ENCODE results near the gene PILRA.

The PILRA gene

GRCh38 chr7:100413346-100413745 is 40.1 kb downstream of the PILRA start:
- Histone ChIP-seq H2AK5ac (ENCODE audit: low read length) (no peak overlapping the region), H3K4ac (ENCODE audit: low read depth, low read length) (no peak overlapping the region), H2BK12ac (ENCODE audit: low read length) (no peak overlapping the region), H4K91ac (ENCODE audit: low read depth, low read length) (no peak overlapping the region), H3K23ac (ENCODE audit: low read length) (peak overlapping the region; percentile 91), H3K27me3 (ENCODE audit: insufficient read depth, low read length) (peaks cover 2% of the 10 kb centered on the region), H3K4me2 (ENCODE audit: low read length) (no peak overlapping the region), H3K9me3 (ENCODE audit: insufficient read depth, low read depth, low read length) (no peaks in the 10 kb centered on the region), H3K27ac (ENCODE audit: low read depth, low read length) (no peak overlapping the region), H4K12ac (ENCODE audit: low read depth, low read length) (no peak overlapping the region), H3K4me1 (ENCODE audit: control insufficient read depth in 1 of 2, insufficient read depth in 2 of 2, low read length in 2 of 2) (no peaks in the 10 kb centered on the region), H3K79me1 (ENCODE audit: low read length) (no peaks in the 10 kb centered on the region), H2BK120ac (ENCODE audit: insufficient read depth, low read length, poor library complexity) (no peak overlapping the region), H2AFZ (ENCODE audit: insufficient read depth, low read length, poor library complexity) (no peak overlapping the region), H3K9ac (ENCODE audit: low read length) (no peak overlapping the region), H3K36me3 (ENCODE audit: control insufficient read depth in 1 of 2, insufficient read depth in 2 of 2, low read length in 2 of 2) (no peaks in the 10 kb centered on the region), H3K79me2 (ENCODE audit: control insufficient read depth, insufficient read depth, low read length, poor library complexity) (no peaks in the 10 kb centered on the region), H3K4me3 (ENCODE audit: low read depth, low read length) (no peak overlapping the region), H4K8ac (ENCODE audit: low read depth, low read length) (no peak overlapping the region), H3K14ac (ENCODE audit: low read length) (no peak overlapping the region), H2BK5ac (ENCODE audit: low read depth, low read length, poor library complexity) (no peak overlapping the region), H3K18ac (ENCODE audit: low read length) (no peak overlapping the region)
- no peak for DNase-seq

DNA sequence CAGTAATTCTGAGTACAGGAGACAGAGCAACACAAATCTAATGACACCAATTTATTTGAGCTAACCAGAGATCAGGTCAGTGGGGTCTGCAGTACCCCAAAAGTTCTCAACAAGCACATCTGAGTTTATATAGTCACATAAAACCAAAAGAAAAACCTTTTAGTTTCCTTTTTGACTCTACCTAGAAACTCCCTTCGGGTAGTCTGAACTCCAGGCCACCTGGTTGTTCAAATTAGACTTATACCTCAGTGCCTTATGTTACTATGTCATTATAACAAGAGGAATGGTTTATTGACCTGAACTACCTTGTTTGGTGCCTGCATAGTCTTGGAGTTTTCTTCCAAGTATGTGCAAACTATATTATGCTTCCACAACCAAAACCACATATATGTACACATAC is 40.6 kb downstream of the PILRA start:
- Histone ChIP-seq H2BK120ac (ENCODE audit: insufficient read depth, low read length, poor library complexity) (no peak overlapping the region), H2AFZ (ENCODE audit: insufficient read depth, low read length, poor library complexity) (no peak overlapping the region), H2AK5ac (ENCODE audit: low read length) (no peak overlapping the region), H2BK5ac (ENCODE audit: low read depth, low read length, poor library complexity) (no peak overlapping the region), H3K4me1 (ENCODE audit: control insufficient read depth in 1 of 2, insufficient read depth in 2 of 2, low read length in 2 of 2) (no peaks in the 10 kb centered on the region), H2BK12ac (ENCODE audit: low read length) (no peak overlapping the region), H3K4me2 (ENCODE audit: low read length) (no peak overlapping the region), H3K9ac (ENCODE audit: low read length) (no peak overlapping the region), H3K23ac (ENCODE audit: low read length) (no peak overlapping the region), H3K79me1 (ENCODE audit: low read length) (no peaks in the 10 kb centered on the region), H3K4ac (ENCODE audit: low read depth, low read length) (no peak overlapping the region), H3K18ac (ENCODE audit: low read length) (no peak overlapping the region), H3K9me3 (ENCODE audit: insufficient read depth, low read depth, low read length) (no peaks in the 10 kb centered on the region), H4K12ac (ENCODE audit: low read depth, low read length) (no peak overlapping the region), H3K27me3 (ENCODE audit: insufficient read depth, low read length) (peaks cover 2% of the 10 kb centered on the region), H4K8ac (ENCODE audit: low read depth, low read length) (no peak overlapping the region), H4K91ac (ENCODE audit: low read depth, low read length) (no peak overlapping the region), H3K79me2 (ENCODE audit: control insufficient read depth, insufficient read depth, low read length, poor library complexity) (no peaks in the 10 kb centered on the region), H3K14ac (ENCODE audit: low read length) (no peak overlapping the region), H3K4me3 (ENCODE audit: low read depth, low read length) (no peak overlapping the region), H3K27ac (ENCODE audit: low read depth, low read length) (no peak overlapping the region), H3K36me3 (ENCODE audit: control insufficient read depth in 1 of 2, insufficient read depth in 2 of 2, low read length in 2 of 2) (no peaks in the 10 kb centered on the region)
- no peak for DNase-seq
- WGBS (ENCODE audit: extremely low coverage, insufficient coverage, insufficient read length): no CpG with 5 or more reads among the region's 1 CpG

GRCh38 chr7:100415448-100415847 is 42.2 kb downstream of the PILRA start:
- no peak overlapping the region for H2AK5ac ChIP-seq (ENCODE audit: low read length)
- DNase-seq: no peak
- H4K8ac ChIP-seq (ENCODE audit: low read depth, low read length): no peak overlapping the region
- no peak overlapping the region for H3K14ac ChIP-seq (ENCODE audit: low read length)
- H2BK120ac ChIP-seq (ENCODE audit: insufficient read depth, low read length, poor library complexity): no peak overlapping the region
- no peak overlapping the region for H2BK12ac ChIP-seq (ENCODE audit: low read length)
- no peak overlapping the region for H3K4me3 ChIP-seq (ENCODE audit: low read depth, low read length)
- no peak overlapping the region for H3K9ac ChIP-seq (ENCODE audit: low read length)
- H4K91ac ChIP-seq (ENCODE audit: low read depth, low read length): no peak overlapping the region
- H3K4me1 ChIP-seq (ENCODE audit: control insufficient read depth in 1 of 2, insufficient read depth in 2 of 2, low read length in 2 of 2): peaks cover 0 to 1% of the 10 kb centered on the region in 2 experiments
- H3K36me3 ChIP-seq (ENCODE audit: control insufficient read depth in 1 of 2, insufficient read depth in 2 of 2, low read length in 2 of 2): no peaks in the 10 kb centered on the region
- no peak overlapping the region for H3K27ac ChIP-seq (ENCODE audit: low read depth, low read length)
- no peaks in the 10 kb centered on the region for H3K79me2 ChIP-seq (ENCODE audit: control insufficient read depth, insufficient read depth, low read length, poor library complexity)
- WGBS (ENCODE audit: extremely low coverage, insufficient coverage, insufficient read length): no CpG with 5 or more reads among the region's 5 CpGs
- no peak overlapping the region for H3K4ac ChIP-seq (ENCODE audit: low read depth, low read length)
- no peak overlapping the region for H4K12ac ChIP-seq (ENCODE audit: low read depth, low read length)
- H2AFZ ChIP-seq (ENCODE audit: insufficient read depth, low read length, poor library complexity): no peak overlapping the region
- H3K18ac ChIP-seq (ENCODE audit: low read length): no peak overlapping the region
- H3K9me3 ChIP-seq (ENCODE audit: insufficient read depth, low read depth, low read length): no peaks in the 10 kb centered on the region
- peaks cover 2% of the 10 kb centered on the region for H3K27me3 ChIP-seq (ENCODE audit: insufficient read depth, low read length)
- no peaks in the 10 kb centered on the region for H3K79me1 ChIP-seq (ENCODE audit: low read length)
- H2BK5ac ChIP-seq (ENCODE audit: low read depth, low read length, poor library complexity): no peak overlapping the region
- no peak overlapping the region for H3K23ac ChIP-seq (ENCODE audit: low read length)
- no peak overlapping the region for H3K4me2 ChIP-seq (ENCODE audit: low read length)

DNA sequence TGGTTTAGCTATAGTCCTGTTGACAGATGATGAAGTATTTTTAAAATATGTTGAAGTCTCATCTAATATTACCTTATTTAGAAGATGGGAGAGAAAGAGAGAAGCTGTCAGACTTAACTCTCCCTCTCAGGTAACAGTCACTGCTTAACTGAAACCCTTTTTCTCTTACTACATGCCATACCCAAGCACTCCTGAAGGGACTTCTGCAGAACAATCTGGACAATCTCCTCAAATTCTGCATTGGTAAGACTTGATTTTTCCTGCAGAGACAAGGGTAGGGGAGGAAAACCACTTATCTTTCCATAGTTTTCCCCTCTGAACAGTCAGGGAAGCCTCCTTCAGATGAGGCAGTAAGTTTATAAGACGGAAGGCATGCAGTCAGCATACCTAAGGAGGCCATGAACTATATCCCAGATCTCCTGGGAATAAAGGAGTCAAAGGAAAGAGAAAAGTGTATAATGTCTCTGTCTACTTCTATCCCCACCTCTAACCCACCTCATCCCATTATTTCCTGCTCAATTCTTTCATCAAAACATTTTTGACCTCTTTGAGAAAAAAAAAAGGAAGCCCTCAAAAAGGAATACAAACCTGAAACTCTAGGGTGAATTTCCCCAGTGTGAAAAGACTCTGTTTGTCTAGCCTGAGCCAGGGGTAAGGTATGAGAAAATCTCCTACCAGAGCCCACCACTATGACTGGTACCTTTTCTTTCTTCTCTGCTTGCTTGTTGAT is 45.8 kb downstream of the PILRA start:
- no peak overlapping the region for H3K18ac ChIP-seq (ENCODE audit: low read length)
- no peaks in the 10 kb centered on the region for H3K79me2 ChIP-seq (ENCODE audit: control insufficient read depth, insufficient read depth, low read length, poor library complexity)
- H2BK12ac ChIP-seq (ENCODE audit: low read length): no peak overlapping the region
- H3K23ac ChIP-seq (ENCODE audit: low read length): no peak overlapping the region
- H3K36me3 ChIP-seq (ENCODE audit: control insufficient read depth in 1 of 2, insufficient read depth in 2 of 2, low read length in 2 of 2): no peaks in the 10 kb centered on the region
- DNase-seq: no peak
- H3K9me3 ChIP-seq (ENCODE audit: insufficient read depth, low read depth, low read length): no peaks in the 10 kb centered on the region
- no CpG with 5 or more reads among the region's 1 CpG for WGBS (ENCODE audit: extremely low coverage, insufficient coverage, insufficient read length)
- H4K12ac ChIP-seq (ENCODE audit: low read depth, low read length): no peak overlapping the region
- no peak overlapping the region for H3K4me3 ChIP-seq (ENCODE audit: low read depth, low read length)
- H3K9ac ChIP-seq (ENCODE audit: low read length): no peak overlapping the region
- no peak overlapping the region for H3K4me2 ChIP-seq (ENCODE audit: low read length)
- no peak overlapping the region for H4K8ac ChIP-seq (ENCODE audit: low read depth, low read length)
- no peak overlapping the region for H3K4ac ChIP-seq (ENCODE audit: low read depth, low read length)
- H3K79me1 ChIP-seq (ENCODE audit: low read length): no peaks in the 10 kb centered on the region
- peaks cover 0 to 1% of the 10 kb centered on the region in 2 experiments for H3K4me1 ChIP-seq (ENCODE audit: control insufficient read depth in 1 of 2, insufficient read depth in 2 of 2, low read length in 2 of 2)
- H4K91ac ChIP-seq (ENCODE audit: low read depth, low read length): no peak overlapping the region
- H3K27me3 ChIP-seq (ENCODE audit: insufficient read depth, low read length): no peaks in the 10 kb centered on the region
- no peak overlapping the region for H3K14ac ChIP-seq (ENCODE audit: low read length)
- no peak overlapping the region for H3K27ac ChIP-seq (ENCODE audit: low read depth, low read length)
- H2BK120ac ChIP-seq (ENCODE audit: insufficient read depth, low read length, poor library complexity): no peak overlapping the region
- H2BK5ac ChIP-seq (ENCODE audit: low read depth, low read length, poor library complexity): no peak overlapping the region
- no peak overlapping the region for H2AK5ac ChIP-seq (ENCODE audit: low read length)
- no peak overlapping the region for H2AFZ ChIP-seq (ENCODE audit: insufficient read depth, low read length, poor library complexity)

Measured in trophoblast cell (in vitro differentiated cells and primary cell).